ENCODE data around the gene RPS10.

DNA sequence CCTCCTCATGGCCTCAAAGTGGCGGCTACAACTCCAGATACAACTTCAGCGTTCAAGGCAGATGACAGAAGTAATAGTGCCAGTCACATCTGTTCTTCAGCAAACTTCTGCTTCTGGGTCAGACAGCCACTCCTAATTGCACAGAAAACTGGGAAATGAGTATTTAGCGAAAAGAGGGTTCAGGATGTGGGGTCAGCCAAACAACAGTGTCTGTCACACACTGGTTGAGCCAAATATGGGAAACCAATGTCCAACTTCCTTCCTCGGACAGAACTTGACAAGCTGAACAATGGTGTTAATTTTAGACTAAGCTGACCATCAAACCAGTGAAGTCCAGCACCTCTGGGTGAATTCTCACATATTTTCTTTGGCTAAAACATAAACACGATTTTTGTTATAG, 55.5 kb downstream of the RPS10 start:
- no peak for TF ChIP-seq POLR2AphosphoS5 (IDR thresholded peaks at IDR 0.05; ENCODE audit: borderline replicate concordance, low read depth, low read length)
- TF ChIP-seq EZH2 (IDR thresholded peaks at IDR 0.05): no peak
- TF ChIP-seq FOXP2 (optimal IDR thresholded peaks at IDR 0.05; ENCODE audit: control extremely low read depth, extremely low read length, insufficient read depth): no peak
